HEK293T (cell line): ENCODE measurements around the gene STH.

ENCODE experiments used
- BHLHE40 ChIP-seq: fragments of 450-650 bp; IDR thresholded peaks from 2 replicates; pipeline ENCODE4 v1.6.1; 2016; ENCODE audit warnings: mild to moderate bottlenecking, moderate library complexity, borderline replicate concordance
- ELF4 ChIP-seq: fragments of 450-650 bp; IDR thresholded peaks from 2 replicates; pipeline ENCODE4 v1.6.1; 2017; ENCODE audit warnings: antibody characterized with exemption
- FOXA1 ChIP-seq: fragments of 450-650 bp; IDR thresholded peaks from 2 replicates; pipeline ENCODE4 v1.6.1; 2016; ENCODE audit warnings: mild to moderate bottlenecking
- FOXK2 ChIP-seq: fragments of 450-650 bp; IDR thresholded peaks from 2 replicates; pipeline ENCODE4 v1.6.1; 2016; ENCODE audit warnings: mild to moderate bottlenecking
- FOXM1 ChIP-seq: fragments of 450-650 bp; IDR thresholded peaks from 2 replicates; pipeline ENCODE4 v1.6.1; 2017; ENCODE audit warnings: mild to moderate bottlenecking, borderline replicate concordance
- HDGF ChIP-seq: fragments of 450-650 bp; IDR thresholded peaks from 2 replicates; pipeline ENCODE4 v1.6.1; 2017; ENCODE audit warnings: antibody characterized with exemption, borderline replicate concordance
- LEF1 ChIP-seq: fragments of 450-650 bp; IDR thresholded peaks from 2 replicates; pipeline ENCODE4 v1.6.1; 2017; ENCODE audit warnings: mild to moderate bottlenecking, borderline replicate concordance
- NFRKB ChIP-seq: fragments of 450-650 bp; IDR thresholded peaks from 2 replicates; pipeline ENCODE4 v1.6.1; 2016; ENCODE audit warnings: mild to moderate bottlenecking, moderate library complexity
- PKNOX1 ChIP-seq: fragments of 450-650 bp; IDR thresholded peaks from 2 replicates; pipeline ENCODE4 v1.6.1; 2016
- SP1 ChIP-seq: fragments of 450-650 bp; IDR thresholded peaks from 2 replicates; pipeline ENCODE4 v1.6.1; 2017
- SUZ12 ChIP-seq: fragments of 450-650 bp; IDR thresholded peaks from 2 replicates; pipeline ENCODE4 v1.6.1; 2016; ENCODE audit warnings: mild to moderate bottlenecking
- TARDBP ChIP-seq: fragments of 450-650 bp; IDR thresholded peaks from 2 replicates; pipeline ENCODE4 v1.6.1; 2016

GRCh38 chr17:46039592-46040186, 40.6 kb downstream of the STH start:
- TF ChIP-seq SP1 (no peak), FOXA1 (no peak), SUZ12 (no peak), BHLHE40 (no peak), NFRKB (no peak), FOXM1 (no peak), LEF1 (no peak), TARDBP (no peak), ELF4 (no peak), PKNOX1 (no peak), HDGF (no peak), FOXK2 (no peak)
